ENCODE results near the gene RFC4.

- TF ChIP-seq KDM5A (IDR thresholded peaks at IDR 0.05; ENCODE audit: low read length) (no peak), CTCF (IDR thresholded peaks at IDR 0.05; ENCODE audit: control extremely low read depth in 1 of 3, insufficient read depth in 1 of 3, low read depth in 1 of 3, low read length in 3 of 3) (peak in 2 of 3 experiments; percentile 49 to 71; a peak in 3 of 4 replicates)
These were observed 43.2 kb upstream of the RFC4 start for GRCh38 chr3:186849374-186849975.

All from H1 (cell line).